Skin epidermis (tissue), 12 donors: ENCODE data around the gene CLK2.
A peak's percentile ranks its signal among the peaks of the same experiment; 100 is the strongest.
"Not testable (repeated sequence)": the region's sequence is repeated elsewhere in the genome, so short reads cannot be mapped to it uniquely, and the experiment has no call there.

ENCODE experiments used
- H3K27ac ChIP-seq, 21 experiments: fragments of 200-600 bp; sonication (generic) in 11 of 21; one replicate each; pipeline ENCODE4 v1.5.0; 2020; ENCODE audit warnings: mild to moderate bottlenecking in 3 of 21, inconsistent platforms in 2 of 21, moderate library complexity in 2 of 21
- H3K4me3 ChIP-seq, 7 experiments: fragments of 200-600 bp; sonication (generic) in 2 of 7; one replicate each; pipeline ENCODE4 v1.5.0; 2020; ENCODE audit warnings: inconsistent platforms in 2 of 7, mild to moderate bottlenecking in 2 of 7, moderate library complexity in 1 of 7

The CLK2 gene

DNA sequence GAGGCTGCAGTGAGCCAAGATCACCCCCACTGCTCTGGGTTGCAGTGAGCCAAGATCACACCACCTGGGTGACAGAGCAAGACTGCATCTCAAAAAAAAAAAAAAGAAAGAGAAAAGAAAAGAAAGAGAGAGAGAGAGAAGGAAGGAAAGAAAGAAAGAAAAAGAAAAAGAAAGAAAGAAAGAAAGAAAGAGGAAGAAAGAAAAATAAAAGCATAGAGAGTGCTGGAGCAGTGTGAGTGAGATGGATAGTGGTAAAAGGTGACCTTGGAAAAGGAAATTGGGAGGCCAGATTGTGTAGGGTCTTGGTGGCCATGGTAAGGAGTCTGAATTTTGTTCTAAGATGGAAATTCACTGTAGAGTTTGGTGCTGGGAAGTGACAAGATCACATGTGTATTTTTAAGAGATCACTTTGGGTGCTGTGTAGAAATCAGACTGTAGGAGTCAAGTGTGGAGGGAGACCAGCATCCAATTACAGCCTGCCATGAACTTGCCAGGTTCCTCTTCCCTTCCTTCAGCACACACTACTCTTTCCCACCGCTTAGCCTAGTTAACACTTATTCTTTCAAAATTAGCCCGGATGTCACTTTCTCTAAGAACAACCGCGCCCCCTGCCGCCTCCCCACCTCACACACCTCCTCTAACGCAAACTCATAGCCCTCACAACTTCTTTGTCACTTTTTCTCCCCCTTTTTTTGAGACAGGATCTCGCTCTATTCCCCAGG lies 47.0 kb downstream of the CLK2 start:
- peak overlapping the region in 20 of 21 experiments; percentile 36 to 92 (median 84) for H3K27ac ChIP-seq
- peak overlapping the region; percentile 42 to 64 (median 59) for H3K4me3 ChIP-seq

DNA sequence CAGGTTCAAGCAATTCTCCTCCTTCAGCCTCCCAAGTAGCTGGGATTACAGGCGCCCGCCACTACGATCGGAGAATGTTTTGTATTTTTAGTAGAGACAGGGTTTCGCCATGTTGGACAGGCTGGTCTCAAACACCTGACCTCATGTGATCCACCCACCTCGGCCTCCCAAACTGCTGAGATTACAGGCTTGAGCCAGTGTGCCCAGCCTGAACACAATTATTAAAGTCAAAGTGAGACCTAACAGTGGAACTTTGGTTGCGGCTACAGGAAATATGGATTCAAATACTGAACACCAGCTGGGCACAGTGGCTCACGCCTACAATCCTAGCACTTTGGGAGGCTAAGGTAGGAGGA lies 47.9 kb downstream of the CLK2 start:
- H3K4me3 ChIP-seq = not testable (repeated sequence)
- peak overlapping the region in 8 of 21 experiments; percentile 8 to 92 (median 58) for H3K27ac ChIP-seq

DNA sequence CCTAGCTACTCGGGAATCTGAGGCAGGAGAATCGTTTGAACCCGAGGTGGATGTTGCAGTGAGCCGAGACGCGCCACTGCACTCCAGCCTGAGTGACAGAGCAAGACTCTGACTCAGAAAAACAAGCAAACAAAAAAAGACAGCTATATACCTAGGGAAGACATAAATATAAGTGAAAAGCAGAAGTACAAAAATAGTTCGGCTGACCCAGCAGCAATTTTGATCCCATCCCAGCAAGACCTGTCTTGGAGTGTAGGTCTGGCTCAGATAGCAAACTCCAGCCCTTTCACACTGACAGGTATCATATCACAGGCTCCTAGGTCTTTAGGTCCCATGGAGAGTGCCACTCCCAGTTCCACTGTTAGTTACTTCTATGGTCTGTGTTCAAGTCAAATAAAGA lies 50.3 kb downstream of the CLK2 start:
- Histone ChIP-seq H3K4me3 (no peak overlapping the region), H3K27ac (no peak overlapping the region)

DNA sequence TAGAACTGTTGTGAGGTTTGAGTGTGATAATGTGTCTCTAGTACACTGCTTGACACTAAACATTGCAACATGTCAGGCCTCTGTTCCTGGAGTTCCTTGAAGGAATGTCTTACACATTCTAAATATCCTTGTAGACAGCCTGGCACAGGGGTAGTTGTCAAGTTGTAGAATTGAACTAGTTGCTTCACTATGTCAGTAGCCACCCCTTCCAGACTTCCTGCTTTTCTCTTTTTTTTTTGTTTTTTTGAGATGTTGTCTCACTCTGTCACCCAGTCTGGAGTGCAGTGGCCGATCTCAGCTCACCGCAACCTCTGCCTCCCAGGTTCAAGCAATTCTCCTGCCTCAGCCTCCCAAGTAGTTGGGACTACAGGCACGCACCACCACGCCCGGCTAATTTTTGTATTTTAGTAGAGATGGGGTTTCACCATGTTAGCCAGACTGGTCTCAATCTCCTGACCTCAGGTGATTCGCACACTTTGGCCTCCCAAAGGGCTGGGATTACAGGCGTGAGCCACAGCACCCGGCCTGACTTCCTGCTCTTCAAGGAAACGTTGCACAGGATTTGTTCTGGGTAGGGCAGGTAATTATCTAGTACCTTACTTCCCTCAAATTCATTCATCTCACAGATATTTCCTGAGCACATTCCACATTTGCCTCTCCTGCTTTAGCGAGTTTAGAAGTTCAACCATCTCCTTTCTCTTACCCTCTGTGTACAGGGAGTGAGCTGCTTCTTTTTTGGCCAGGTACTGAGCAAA lies 52.9 kb downstream of the CLK2 start:
- not testable (repeated sequence) for H3K4me3 ChIP-seq
- H3K27ac ChIP-seq = peak overlapping the region in 3 of 21 experiments; percentile 30 to 50 (median 39)

DNA sequence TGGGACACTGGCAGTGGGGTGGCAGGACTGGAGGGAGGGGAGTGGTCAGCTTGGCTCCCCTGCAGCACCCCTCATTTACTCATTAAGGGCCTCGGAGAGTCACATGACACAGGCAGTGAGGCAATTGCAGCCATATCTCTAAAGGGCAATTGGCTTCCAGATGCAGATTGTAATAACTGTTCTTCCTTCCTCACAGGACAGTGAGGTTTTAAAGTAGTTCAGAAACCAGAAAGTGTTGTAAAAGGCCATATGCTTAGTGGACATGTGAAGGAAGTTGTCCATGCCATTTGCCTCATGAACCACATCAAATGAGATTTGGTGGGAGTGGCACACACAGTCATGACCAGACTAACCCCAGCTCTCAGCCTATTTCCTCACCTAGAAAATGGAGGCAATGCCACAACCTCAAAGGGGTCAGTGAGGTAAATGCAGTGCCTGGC lies 53.7 kb downstream of the CLK2 start:
- H3K4me3 ChIP-seq = no peak overlapping the region
- H3K27ac ChIP-seq = peak overlapping the region in 6 of 21 experiments; percentile 26 to 65 (median 34)

DNA sequence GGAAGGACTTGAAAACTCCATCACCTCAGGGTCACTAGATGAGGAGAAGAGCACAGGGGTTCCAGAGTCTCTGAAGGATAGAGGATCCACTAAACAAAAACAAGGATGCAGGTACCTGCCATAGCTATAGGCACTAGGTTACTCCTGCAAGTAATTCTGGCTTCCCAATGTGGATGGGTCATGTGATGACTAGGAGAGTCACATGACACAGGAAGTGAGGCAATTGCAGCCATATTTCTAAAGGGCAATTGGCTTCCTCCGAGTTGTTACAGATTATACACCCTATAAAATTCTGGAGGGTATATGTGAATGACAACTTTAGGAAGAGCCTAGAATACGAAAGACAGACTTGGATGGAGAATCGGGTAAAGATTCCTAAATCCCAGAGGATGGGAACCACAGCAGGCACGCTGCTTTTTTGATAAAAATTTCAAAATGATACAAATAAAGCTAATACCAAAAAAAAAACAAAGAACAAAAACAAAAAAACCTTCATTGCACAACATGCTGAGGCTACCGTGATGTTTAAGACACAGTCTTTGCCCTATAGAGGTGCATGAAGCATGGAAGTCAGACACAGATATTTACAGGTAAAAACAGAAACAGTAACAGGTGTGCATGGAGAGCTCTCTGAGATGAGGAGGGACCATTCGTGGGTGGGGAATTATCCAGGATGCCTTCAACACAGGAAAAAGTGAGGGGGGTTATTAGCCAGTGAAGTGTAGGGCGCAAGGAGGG lies 54.3 kb downstream of the CLK2 start:
- Histone ChIP-seq H3K27ac (peak overlapping the region in 8 of 21 experiments; percentile 4 to 65 (median 27)), H3K4me3 (no peak overlapping the region)

DNA sequence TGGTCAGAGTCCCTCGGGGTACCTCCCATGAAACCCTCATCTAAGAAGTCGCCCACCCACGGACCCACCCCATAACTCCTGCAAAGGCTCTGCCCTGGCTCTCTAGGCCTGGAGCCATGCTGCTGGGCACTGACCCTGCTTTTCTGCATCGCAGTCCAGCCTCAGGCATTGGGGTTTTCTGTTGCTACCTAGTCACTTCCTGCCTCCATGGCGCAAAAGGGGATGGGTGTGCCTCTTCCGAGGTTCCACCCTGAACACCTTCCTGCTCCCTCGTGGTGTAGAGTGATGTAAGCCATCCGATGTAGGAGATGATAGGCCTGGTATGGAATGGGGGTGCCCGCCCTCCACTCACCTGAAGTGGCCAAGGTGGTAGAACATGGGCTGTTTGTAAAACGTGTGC lies 58.6 kb downstream of the CLK2 start:
- H3K4me3 ChIP-seq, H3K27ac ChIP-seq: not testable (repeated sequence)
